NT2/D1 (cell line): Measurements from ENCODE around the gene CNN1.

Experiments used
- YY1 ChIP-seq: IDR thresholded peaks from 2 replicates; pipeline ENCODE4 v1.6.1; 2011; ENCODE audit not compliant: insufficient read length, insufficient read depth
- ZNF274 ChIP-seq: IDR thresholded peaks from 2 replicates; pipeline ENCODE4 v1.6.1; 2011; ENCODE audit warnings: mild to moderate bottlenecking, low read depth, low read length

DNA sequence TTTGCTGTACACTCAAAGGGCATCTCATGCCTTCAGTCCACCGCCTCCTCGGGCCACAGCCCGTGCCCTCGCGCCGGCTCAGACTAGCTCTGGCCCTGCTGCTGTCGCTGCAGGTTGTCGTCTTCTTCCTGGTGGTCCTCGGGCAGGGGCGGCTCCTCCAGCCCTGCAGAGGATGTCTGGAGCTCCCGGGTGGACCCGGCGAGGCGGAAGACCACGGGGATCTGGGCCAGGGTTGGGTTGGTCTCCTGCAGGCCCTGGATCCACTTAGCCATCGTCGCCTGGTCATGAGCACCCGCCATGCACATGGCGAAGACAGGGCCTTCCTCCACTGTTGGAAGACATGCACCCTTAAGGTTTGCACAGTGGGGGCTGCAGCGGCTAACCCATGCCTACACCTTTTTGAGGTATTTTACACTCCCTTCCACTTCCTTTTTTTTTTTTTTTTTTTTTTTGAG is 32.5 kb upstream of the CNN1 start:
- no peak for TF ChIP-seq ZNF274
- no peak for TF ChIP-seq YY1
